ENCODE measurements around the gene GALNS.
A peak's percentile ranks its signal among the peaks of the same experiment; 100 is the strongest.

Gene GALNS

GRCh38 chr16:88784074-88784855 lies 72.5 kb downstream of the GALNS start:
- peak overlapping the region; percentile 61 for H3K4me3 ChIP-seq (ENCODE audit: low read depth, low read length)
- TF ChIP-seq CTCF (IDR thresholded peaks at IDR 0.05; ENCODE audit: low read depth, low read length) = peak; percentile 64
- DNase-seq (ENCODE audit: low read depth, low spot score) = peak; percentile 72
- in situ Hi-C loops (cut with HindIII; ENCODE audit: low sequenced_read_pairs) = no loop called here

- H3K4me3 ChIP-seq (ENCODE audit: low read depth, low read length) = peak overlapping the region; percentile 61
- no peak for TF ChIP-seq CTCF (IDR thresholded peaks at IDR 0.05; ENCODE audit: low read depth, low read length)
- DNase-seq (ENCODE audit: low read depth, low spot score) = no peak
- in situ Hi-C loops (cut with HindIII; ENCODE audit: low sequenced_read_pairs) = no loop called here
Observed at GRCh38 chr16:88783391-88784073, 73.2 kb downstream of the GALNS start.

DNA sequence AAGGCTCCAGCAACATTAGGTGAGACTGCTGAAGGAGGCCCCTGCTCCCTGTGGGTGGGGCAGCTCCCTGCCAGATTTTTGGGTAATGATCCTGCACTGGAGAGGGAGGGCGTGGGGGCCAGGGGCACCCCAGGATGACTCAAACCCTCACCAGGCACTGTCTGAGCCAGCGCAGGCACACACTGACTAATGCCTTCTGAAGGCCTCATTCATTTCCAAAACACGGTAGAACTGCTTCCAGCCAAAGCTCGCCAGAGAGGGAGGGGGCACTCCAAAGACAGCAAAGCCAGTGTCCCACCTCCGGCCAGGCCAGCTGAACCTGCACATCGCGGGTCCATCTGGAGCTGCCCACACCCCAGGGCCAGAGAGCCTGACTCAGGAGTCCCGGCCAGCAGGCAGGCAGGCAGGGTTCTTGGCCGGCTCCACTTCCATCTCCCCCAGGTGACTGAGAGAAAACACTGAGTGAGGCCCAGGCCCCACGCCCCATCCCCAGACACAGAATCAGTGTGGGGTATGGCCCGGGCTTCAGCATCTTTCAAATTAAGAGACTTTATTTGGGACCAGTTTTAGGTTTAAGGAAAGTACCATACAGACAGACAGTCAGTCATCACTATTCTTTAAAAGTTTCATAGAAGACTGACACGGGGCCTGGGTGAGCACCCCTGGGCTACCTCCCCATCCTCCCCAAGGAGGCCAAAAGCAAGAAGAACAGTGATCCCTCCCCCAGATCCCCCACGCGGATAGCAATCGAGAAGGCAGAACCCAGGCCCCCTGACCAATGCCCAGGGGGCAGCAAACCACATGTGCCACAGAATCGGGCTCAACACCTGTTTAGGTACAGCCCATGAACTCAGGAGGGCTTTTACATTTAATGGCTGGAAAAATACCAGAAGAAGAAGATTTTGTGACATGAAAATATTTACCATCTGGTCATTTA lies 74.0 kb downstream of the GALNS start:
- no peak for TF ChIP-seq CTCF (IDR thresholded peaks at IDR 0.05; ENCODE audit: low read depth, low read length)
- H3K4me3 ChIP-seq (ENCODE audit: low read depth, low read length) = peak overlapping the region; percentile 61
- DNase-seq (ENCODE audit: low read depth, low spot score) = peak; percentile 64
- in situ Hi-C loops (cut with HindIII; ENCODE audit: low sequenced_read_pairs) = no loop called here

- in situ Hi-C loops (cut with HindIII; ENCODE audit: low sequenced_read_pairs) = no loop called here
- no peak for DNase-seq (ENCODE audit: low read depth, low spot score)
- no peak for TF ChIP-seq CTCF (IDR thresholded peaks at IDR 0.05; ENCODE audit: low read depth, low read length)
- no peak overlapping the region for H3K4me3 ChIP-seq (ENCODE audit: low read depth, low read length)
Observed at GRCh38 chr16:88781140-88782077, 75.3 kb downstream of the GALNS start.

DNA sequence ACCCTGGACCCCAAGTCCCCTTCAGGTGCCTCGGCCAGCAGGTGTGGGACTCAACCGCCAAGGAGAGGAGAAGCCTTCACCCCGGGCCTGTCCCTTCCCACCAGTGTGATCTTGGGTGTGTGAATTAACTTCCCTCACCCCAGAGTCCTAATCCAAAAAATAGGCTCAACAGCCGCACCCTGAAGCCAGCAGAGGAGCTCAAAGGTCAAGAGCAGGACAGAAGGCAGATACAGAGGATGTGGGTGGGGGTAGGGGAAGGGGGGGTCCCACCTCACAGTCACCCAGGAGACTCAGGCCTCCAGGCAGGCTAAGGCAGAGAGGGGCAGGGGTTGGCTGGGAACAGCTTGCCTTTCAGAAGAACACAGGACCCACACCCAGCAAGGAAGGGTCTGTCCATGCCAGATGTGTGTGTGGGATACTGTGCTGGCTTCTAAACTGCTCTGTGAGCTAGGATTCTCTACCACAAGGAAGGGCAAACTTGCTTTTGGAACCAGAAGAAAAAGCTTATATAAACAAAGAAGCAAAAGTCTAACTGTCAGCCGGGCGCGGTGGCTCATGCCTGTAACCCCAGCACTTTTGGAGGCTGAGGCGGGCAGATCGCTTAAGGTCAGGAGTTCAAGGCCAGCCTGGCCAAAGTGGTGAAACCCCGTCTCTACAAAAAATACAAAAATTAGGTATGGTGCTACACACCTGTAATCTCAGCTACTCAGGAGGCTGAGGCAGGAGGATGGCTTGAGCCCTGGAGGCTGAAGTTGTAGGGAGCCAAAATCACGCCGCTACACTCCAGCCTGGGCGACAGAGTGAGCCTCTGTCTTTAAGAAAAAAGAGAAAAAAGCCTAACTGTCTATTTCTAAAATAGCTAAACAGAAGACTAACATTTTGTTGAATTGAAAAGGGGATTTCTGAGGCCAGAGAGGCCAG lies 76.3 kb downstream of the GALNS start:
- H3K4me3 ChIP-seq (ENCODE audit: low read depth, low read length) = no peak overlapping the region
- in situ Hi-C loops (cut with HindIII; ENCODE audit: low sequenced_read_pairs) = no loop called here
- no peak for DNase-seq (ENCODE audit: low read depth, low spot score)
- no peak for TF ChIP-seq CTCF (IDR thresholded peaks at IDR 0.05; ENCODE audit: low read depth, low read length)

Measured in astrocyte of the spinal cord (primary cell).